ENCODE measurements around the gene DIS3. TPM values are rescaled to one million over a fixed set of nuclear protein-coding genes. Genes with fewer than 3 reads are reported as not detected.
A peak's percentile ranks its signal among the peaks of the same experiment; 100 is the strongest.
"Not testable (repeated sequence)": the region's sequence is repeated elsewhere in the genome, so short reads cannot be mapped to it uniquely, and the experiment has no call there.

Gene DIS3
- polyA plus RNA-seq, 1 donor: 43.3 TPM

DNA sequence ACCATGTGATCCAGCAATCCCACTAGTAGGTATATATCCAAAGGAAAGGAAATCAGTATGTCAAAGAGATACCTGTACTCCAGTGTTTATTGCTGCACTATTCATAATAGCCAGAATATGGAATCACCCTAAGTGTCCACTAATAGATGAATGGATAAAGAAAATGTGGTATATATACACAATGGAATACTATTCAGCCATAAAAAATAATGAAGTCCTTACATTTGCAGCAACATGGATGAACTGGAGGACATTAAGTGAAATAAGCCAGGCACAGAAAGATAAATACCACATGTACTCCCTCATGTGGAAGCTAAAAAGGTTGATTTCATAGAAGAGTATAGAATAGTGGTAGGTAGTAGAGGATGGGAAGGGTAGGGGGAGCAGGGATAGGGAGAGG lies 30.5 kb downstream of the DIS3 start:
- no peak for DNase-seq

DNA sequence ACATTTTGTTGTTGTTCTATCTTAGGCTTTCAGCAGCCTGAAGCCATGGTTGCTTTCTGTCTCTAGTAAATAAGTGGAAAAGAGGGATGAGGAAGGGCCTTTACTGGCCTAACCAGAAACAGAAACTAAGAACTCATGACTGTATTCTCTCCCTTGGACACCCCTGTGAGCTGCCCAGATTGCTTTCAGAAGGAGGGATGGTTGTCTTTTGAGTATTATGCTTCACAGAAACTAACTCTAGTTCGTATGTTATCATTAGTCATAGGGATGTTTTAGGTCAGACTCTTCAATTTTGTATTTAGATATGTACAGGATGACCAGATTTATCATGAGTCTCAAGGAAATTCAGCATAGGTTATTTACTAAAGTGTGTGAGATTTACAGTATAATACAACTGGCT lies 36.4 kb downstream of the DIS3 start:
- DNase-seq: no peak

DNA sequence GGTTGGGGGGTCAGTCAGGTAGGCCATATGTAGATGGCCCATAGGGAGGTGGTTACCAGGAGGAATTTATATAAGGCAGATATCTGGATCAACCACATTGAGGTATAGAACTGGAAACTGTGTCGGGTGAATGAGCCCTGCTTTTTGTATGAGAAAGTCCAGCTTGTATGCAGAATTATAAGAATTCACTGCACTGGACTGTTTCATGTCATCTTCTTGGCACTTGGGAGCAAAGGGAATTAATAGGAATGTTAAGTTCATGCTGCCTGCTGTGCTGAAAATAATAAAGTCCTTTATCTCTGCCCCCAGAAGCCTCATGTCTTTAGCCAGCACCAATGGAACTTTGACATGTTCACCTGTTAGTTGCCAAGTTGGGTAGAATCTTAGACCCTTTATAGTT lies 41.7 kb downstream of the DIS3 start:
- DNase-seq: no peak

DNA sequence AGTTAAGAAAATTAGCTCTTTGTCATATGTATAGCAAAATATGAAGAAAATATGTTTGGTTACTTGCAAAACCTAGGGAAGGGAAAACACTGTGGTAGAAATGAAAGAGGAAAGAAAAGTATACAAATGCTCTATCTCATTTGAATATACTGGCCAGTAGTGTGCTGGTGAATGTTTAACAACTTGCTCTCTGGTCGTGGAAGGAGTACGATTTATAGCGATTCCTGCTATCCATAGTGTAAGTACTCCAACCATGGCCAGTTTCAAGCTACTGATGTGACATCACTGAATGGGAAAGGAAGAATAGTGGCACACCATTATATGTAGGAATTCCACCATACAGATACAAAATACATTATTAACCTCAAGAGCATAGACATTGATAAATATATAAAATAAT lies 44.7 kb downstream of the DIS3 start:
- DNase-seq: no peak

DNA sequence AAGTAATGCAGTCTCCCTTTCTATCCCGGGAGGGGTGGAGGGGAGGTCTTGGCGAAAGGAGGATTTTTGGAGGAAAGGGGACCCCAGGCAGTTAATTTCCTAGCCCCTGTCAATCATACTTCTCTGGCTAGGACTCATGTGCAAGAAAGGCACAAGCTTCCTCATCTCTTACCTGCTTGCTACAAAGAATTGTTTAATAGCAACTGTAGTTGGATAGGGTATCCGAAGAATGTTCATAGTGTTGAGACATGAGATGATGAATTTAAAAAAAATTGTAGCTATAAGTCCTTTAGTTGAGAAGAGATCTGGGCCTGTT lies 53.5 kb downstream of the DIS3 start:
- no peak for DNase-seq

DNA sequence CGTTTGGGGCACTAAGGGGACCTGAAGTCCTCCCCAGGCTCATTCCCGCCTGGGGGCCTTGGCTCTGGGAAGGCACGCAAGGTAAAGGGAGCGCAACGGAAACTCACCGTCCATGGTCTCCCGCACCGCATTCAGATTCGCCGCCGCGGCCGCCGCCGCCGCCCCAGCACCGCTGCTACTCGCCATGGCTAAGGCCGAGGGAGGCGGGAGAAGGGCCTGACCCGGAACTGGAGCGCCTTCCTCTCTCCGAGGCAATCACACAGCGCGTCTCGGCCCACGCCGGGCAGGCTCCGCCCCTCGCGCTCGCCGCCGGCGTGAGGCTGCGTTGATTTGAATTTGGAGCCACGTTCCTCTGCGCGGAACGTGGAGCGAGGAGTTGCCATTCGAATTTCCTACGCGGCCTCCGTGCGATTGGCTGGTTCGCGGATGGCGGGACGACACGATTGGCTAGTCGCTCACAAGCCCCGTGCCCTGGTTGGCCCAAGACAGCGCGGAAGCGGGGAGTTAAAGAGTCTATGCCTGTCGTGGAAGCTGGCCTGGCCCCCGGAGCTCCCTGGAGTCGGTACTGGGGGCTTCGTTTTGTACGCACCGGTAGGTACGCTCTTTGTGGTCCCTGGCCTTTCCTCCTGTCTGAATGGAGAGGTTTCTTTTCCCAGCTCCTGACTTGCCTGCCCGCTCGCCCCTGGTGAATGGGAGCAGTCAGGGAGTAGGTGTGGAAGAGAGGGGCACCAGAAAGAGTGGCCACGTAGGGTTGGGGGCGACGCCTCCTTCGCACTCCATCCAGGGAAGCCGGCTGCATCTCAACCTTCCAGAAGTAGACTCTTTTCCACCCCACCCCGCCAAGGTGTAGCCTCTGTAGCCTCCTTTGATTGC lies 54.0 kb downstream of the DIS3 start, which contains the start of the genes BORA and MZT1:
Gene BORA, plus strand, starts transcription at position 507 of the 873 bp plus-strand sequence. CDS start 1,018 bp downstream, outside the sequence.
Gene MZT1, minus strand, starts transcription at position 213 of the 873 bp plus-strand sequence. Its CDS starts 27 bp downstream, at position 186.
- peak; percentile 94 for DNase-seq

DNA sequence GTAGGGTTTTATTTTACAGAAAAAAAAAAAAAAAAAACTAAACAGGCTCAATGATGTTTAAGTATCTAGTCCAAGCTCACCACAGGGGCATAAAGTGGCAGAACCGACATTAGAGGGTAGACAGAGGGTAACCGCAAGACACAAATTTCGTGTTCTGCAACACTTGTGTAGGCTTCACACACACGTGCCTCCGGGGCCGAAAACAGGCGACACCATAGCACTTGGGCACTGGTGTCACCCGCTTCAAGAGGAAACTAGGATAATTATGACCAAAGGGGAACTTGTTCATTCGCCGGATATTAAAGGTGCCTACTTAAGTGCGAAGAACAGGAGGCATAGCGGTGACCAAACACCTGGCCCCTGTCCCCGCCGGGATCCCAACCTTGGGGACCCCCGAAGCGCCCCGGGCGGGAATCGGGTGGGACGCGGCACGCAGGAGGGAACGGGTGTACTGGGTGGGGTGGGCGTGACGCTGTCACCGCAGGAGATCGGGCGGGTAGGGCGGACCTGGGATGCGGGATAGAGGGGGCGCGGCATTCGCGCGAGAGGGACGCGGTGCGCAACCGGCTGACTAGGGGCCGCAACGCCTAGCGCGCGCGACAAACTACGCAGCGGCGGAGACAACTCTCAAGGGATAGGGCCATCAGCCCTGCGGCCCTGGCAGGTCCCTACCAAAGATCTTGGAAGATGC lies 54.8 kb downstream of the DIS3 start:
- peak; percentile 20 for DNase-seq

DNA sequence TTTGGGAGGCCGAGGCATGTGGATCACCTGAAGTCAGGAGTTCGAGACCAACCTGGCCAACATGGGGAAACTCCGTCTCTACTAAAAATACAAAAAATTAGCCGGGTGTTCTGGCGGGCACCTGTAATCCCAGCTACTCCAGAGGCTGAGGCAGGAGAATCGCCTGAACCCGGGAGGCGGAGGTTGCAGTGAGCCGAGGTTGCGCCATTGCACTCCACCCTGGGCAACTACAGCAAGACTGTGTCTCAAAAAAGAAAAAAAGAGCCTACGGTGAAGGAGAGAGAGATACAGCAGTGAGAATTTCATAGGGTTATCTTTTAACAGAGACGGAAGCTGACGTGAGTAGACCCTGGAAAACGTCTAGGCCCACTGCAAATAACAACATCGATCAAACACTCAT lies 55.5 kb downstream of the DIS3 start:
- not testable (repeated sequence) for DNase-seq

DNA sequence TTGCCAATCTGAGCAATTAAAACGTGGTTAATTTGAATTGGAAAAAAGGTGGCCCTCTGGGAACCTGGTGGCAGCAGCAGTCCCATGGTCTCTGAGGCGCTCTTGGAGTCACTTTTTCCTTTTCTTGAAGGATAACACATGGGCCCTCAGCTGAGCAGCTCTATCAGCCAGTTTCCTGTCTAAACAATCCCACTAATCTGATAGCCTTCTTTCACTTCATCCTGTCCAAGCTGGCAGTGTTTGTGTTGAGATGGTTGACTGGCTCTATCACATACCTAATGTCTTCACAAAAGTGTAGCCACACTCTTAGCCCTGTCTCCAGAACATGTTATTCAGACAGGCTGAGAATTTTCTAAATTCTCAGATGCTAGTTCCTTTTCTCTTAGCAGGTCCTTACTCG lies 64.9 kb downstream of the DIS3 start:
- DNase-seq: no peak

Other genes starting within 250 kb of the DIS3 start
- gene MZT1, start 54.3 kb downstream of the DIS3 start, polyA plus RNA-seq (ENCODE audit: insufficient read length): 22.3 TPM
- gene BORA, start 54.0 kb downstream of the DIS3 start, polyA plus RNA-seq (ENCODE audit: insufficient read length): 14.6 TPM
- 42.7 TPM for gene PIBF1, start 233 bp upstream of the DIS3 start, polyA plus RNA-seq (ENCODE audit: insufficient read length)